Activated CD8-positive, alpha-beta T cell treated with anti-CD3 and anti-CD28 coated beads for 36 hours (primary cell): ENCODE data around the gene EHBP1. TPM values are rescaled to one million over a fixed set of nuclear protein-coding genes. Genes with fewer than 3 reads are reported as not detected.

ENCODE experiments used
- ATAC-seq: fragments of 200-7000 bp; cut with Tn5 transposase; one replicate; pipeline ENCODE4 v1.10.0; 2021; ENCODE audit warnings: mild to moderate bottlenecking, moderate library complexity
- CTCF ChIA-PET: fragments of 350-600 bp; sonication (Branson Sonifier 250); formaldehyde crosslinking; loops from one replicate; lab custom pipeline; 2021; ENCODE audit warnings: antibody characterized with exemption; lab: Charles Lee
- POLR2A ChIA-PET: fragments of 350-600 bp; sonication (Branson Sonifier 250); formaldehyde crosslinking; loops from one replicate; lab custom pipeline; 2021; ENCODE audit warnings: antibody characterized with exemption; lab: Charles Lee
- DNase-seq: peaks from one replicate; pipeline ENCODE4 v3.0.0-alpha.2; 2020
- H3K27ac Mint-ChIP-seq: one replicate; pipeline ENCODE4 v1.8.0; 2021; ENCODE audit warnings: mild to moderate bottlenecking, mixed read lengths
- H3K27me3 Mint-ChIP-seq: one replicate; pipeline ENCODE4 v1.8.0; 2021; ENCODE audit warnings: mixed read lengths
- H3K36me3 Mint-ChIP-seq: one replicate; pipeline ENCODE4 v1.8.0; 2021; ENCODE audit warnings: low read depth, mixed read lengths
- H3K4me1 Mint-ChIP-seq: one replicate; pipeline ENCODE4 v1.8.0; 2021; ENCODE audit warnings: low read depth, mixed read lengths
- H3K4me3 Mint-ChIP-seq: one replicate; pipeline ENCODE4 v1.8.0; 2021; ENCODE audit warnings: mild to moderate bottlenecking, moderate library complexity, mixed read lengths
- H3K9me3 Mint-ChIP-seq: one replicate; pipeline ENCODE4 v1.8.0; 2021; ENCODE audit warnings: mixed read lengths
- CTCF ChIP-seq: fragments of 200-600 bp; IDR thresholded peaks from one replicate; pipeline ENCODE4 v1.8.0; 2022; ENCODE audit warnings: antibody characterized with exemption, mild to moderate bottlenecking
- intact Hi-C: fragments of 100-400 bp; cut with micrococcal nuclease; formaldehyde crosslinking; loops from one replicate; pipeline ENCODE4 v1.10.0; 2022
- total RNA-seq, 2 experiments: library from RNA; stranded (reverse); gene quantifications; one replicate each; pipeline ENCODE4 v1.2.3, GENCODE V29; 2021

Gene EHBP1
- total RNA-seq, 2 experiments from 2014 or later = 24.1 to 24.3 TPM

DNA sequence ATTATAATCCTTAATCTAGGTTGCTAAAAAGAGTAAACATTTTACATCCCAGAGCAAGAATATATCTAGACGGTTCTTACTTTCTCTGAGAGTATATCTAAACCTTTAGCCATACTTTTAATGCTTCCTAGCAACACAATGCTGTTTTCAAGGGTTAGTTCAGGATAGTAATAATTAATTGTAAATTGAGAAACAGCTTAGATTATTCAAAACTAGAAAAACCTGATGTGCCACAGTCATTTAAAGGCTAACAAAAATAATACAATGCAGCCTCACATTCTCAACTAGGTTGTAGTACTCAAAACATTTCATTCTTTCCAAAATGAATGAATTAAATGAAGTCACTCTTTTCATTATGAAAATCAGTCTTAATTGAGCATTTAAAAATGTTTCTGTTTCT, 241.9 kb downstream of the EHBP1 start:
- no peaks in the 10 kb centered on the region for H3K27me3 Mint-ChIP-seq
- ATAC-seq = no peak
- DNase-seq = no peak
- POLR2A ChIA-PET = no interaction called here
- CTCF ChIA-PET = no interaction called here
- no peaks in the 10 kb centered on the region for H3K4me1 Mint-ChIP-seq
- TF ChIP-seq CTCF = no peak
- peaks cover 4% of the 10 kb centered on the region for H3K36me3 Mint-ChIP-seq
- no peak overlapping the region for H3K4me3 Mint-ChIP-seq
- intact Hi-C loops = no loop called here
- no peaks in the 10 kb centered on the region for H3K9me3 Mint-ChIP-seq
- H3K27ac Mint-ChIP-seq = no peak overlapping the region

GRCh38 chr2:62956651-62957050, 251.1 kb downstream of the EHBP1 start:
- H3K27me3 Mint-ChIP-seq = no peaks in the 10 kb centered on the region
- H3K36me3 Mint-ChIP-seq = peaks cover 10% of the 10 kb centered on the region
- no peaks in the 10 kb centered on the region for H3K4me1 Mint-ChIP-seq
- ChIA-PET POLR2A (no interaction called here), CTCF (no interaction called here)
- H3K9me3 Mint-ChIP-seq = no peaks in the 10 kb centered on the region
- no peak overlapping the region for H3K4me3 Mint-ChIP-seq
- no peak overlapping the region for H3K27ac Mint-ChIP-seq
- DNase-seq (no peak), ATAC-seq (no peak)
- TF ChIP-seq CTCF = no peak
- intact Hi-C loops = no loop called here

GRCh38 chr2:62958206-62958605, 252.7 kb downstream of the EHBP1 start:
- POLR2A ChIA-PET = no interaction called here
- Mint-ChIP-seq H3K4me1 (no peaks in the 10 kb centered on the region), H3K27ac (no peak overlapping the region), H3K36me3 (peaks cover 7% of the 10 kb centered on the region), H3K4me3 (no peak overlapping the region), H3K27me3 (no peaks in the 10 kb centered on the region), H3K9me3 (no peaks in the 10 kb centered on the region)
- ATAC-seq = no peak
- CTCF ChIA-PET = no interaction called here
- intact Hi-C loops = no loop called here
- DNase-seq = no peak
- TF ChIP-seq CTCF = no peak

DNA sequence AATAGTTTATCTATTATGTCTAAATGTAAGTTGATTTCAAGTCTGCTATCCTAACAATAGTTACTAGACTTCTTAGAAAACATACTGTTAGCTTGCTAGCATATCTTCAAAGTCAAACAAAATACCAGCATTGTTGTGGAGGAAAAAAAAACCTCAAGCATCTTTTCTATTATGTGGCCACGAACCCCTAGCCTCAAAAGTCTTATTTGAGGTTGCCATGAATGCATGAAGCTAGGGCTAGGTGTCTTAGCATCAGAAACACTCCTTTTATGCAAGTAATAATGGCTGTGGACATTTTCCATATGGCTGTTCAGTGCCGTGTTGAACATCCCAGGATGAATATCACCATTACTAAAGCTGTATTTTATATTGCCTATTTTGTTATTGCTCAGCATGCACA, 258.5 kb downstream of the EHBP1 start:
- Mint-ChIP-seq H3K4me1 (no peaks in the 10 kb centered on the region), H3K27me3 (no peaks in the 10 kb centered on the region), H3K27ac (no peak overlapping the region), H3K36me3 (peaks cover 1% of the 10 kb centered on the region), H3K9me3 (no peaks in the 10 kb centered on the region), H3K4me3 (no peak overlapping the region)
- no peak for TF ChIP-seq CTCF
- POLR2A ChIA-PET = no interaction called here
- CTCF ChIA-PET = no interaction called here
- ATAC-seq (no peak), DNase-seq (no peak)
- intact Hi-C loops = no loop called here

- TF ChIP-seq CTCF = no peak
- intact Hi-C loops = no loop called here
- no peaks in the 10 kb centered on the region for H3K9me3 Mint-ChIP-seq
- no peaks in the 10 kb centered on the region for H3K36me3 Mint-ChIP-seq
- ChIA-PET POLR2A (no interaction called here), CTCF (no interaction called here)
- DNase-seq = no peak
- no peak overlapping the region for H3K27ac Mint-ChIP-seq
- no peaks in the 10 kb centered on the region for H3K27me3 Mint-ChIP-seq
- no peak overlapping the region for H3K4me3 Mint-ChIP-seq
- H3K4me1 Mint-ChIP-seq = no peaks in the 10 kb centered on the region
- no peak for ATAC-seq
Observed at GRCh38 chr2:62964671-62965070, 259.2 kb downstream of the EHBP1 start.
